ENCODE data around the gene DIAPH2. TPM values are rescaled to one million over a fixed set of nuclear protein-coding genes. Genes with fewer than 3 reads are reported as not detected.
A peak's percentile ranks its signal among the peaks of the same experiment; 100 is the strongest.

Gene DIAPH2
- total RNA-seq, 1 experiment from 2014 or later: 15.9 TPM

GRCh38 chrX:96761566-96761965 lies 76.9 kb downstream of the DIAPH2 start:
- Mint-ChIP-seq H3K27ac (peak overlapping the region; percentile 74; the same call in 1 of the 2 replicates), H3K4me3 (no peak overlapping the region), H3K27me3 (ENCODE audit: low read depth) (no peaks in the 10 kb centered on the region), H3K9me3 (no peaks in the 10 kb centered on the region), H3K36me3 (no peaks in the 10 kb centered on the region), H3K4me1 (peaks cover 41% of the 10 kb centered on the region)
- ChIA-PET CTCF (interaction anchor here (1.2 kb wide), 1 partner anchor 9 kb away, joined by 4 read pairs; no protein-coding TSS in a partner anchor), POLR2A (no interaction called here)
- no peak for ATAC-seq
- DNase-seq (ENCODE audit: low spot score): no peak
- TF ChIP-seq NR1H2 (CRISPR knock-in tag; IDR thresholded peaks at IDR 0.05) (no peak), GABPB1 (CRISPR knock-in tag; IDR thresholded peaks at IDR 0.05) (no peak), NFYB (CRISPR knock-in tag; conservative IDR thresholded peaks at IDR 0.05; ENCODE audit: low read depth) (no peak), FOXK1 (CRISPR knock-in tag; IDR thresholded peaks at IDR 0.05) (no peak), ZBTB21 (CRISPR knock-in tag; IDR thresholded peaks at IDR 0.05; ENCODE audit: borderline replicate concordance) (no peak), ATF6 (CRISPR knock-in tag; IDR thresholded peaks at IDR 0.05) (no peak), SOX15 (CRISPR knock-in tag; IDR thresholded peaks at IDR 0.05) (no peak), E2F1 (CRISPR knock-in tag; IDR thresholded peaks at IDR 0.05) (no peak), ATF2 (CRISPR knock-in tag; IDR thresholded peaks at IDR 0.05; ENCODE audit: borderline replicate concordance, low read depth) (no peak), STAT6 (CRISPR knock-in tag; conservative IDR thresholded peaks at IDR 0.05; ENCODE audit: low read depth) (no peak), GTF2I (CRISPR knock-in tag; conservative IDR thresholded peaks at IDR 0.05) (no peak), JUN (CRISPR knock-in tag; IDR thresholded peaks at IDR 0.05) (no peak), ESRRA (CRISPR knock-in tag; IDR thresholded peaks at IDR 0.05; ENCODE audit: borderline replicate concordance) (no peak), TEAD1 (CRISPR knock-in tag; IDR thresholded peaks at IDR 0.05) (no peak), AFF4 (CRISPR knock-in tag; IDR thresholded peaks at IDR 0.05; ENCODE audit: borderline replicate concordance) (no peak), HMGXB4 (CRISPR knock-in tag; IDR thresholded peaks at IDR 0.05) (no peak), IRF1 (CRISPR knock-in tag; IDR thresholded peaks at IDR 0.05) (no peak)
